GM19023 (cell line): Measurements from ENCODE around the gene FKBP6.
A peak's percentile ranks its signal among the peaks of the same experiment; 100 is the strongest.
"Not testable (repeated sequence)": the region's sequence is repeated elsewhere in the genome, so short reads cannot be mapped to it uniquely, and the experiment has no call there.

Source experiments
- ATAC-seq: cut with Tn5 transposase; IDR thresholded peaks from one replicate; pipeline ENCODE4 v1.9.1; 2021; ENCODE audit warnings: mild to moderate bottlenecking, moderate library complexity; ENCODE audit not compliant: unreplicated experiment

Gene FKBP6

GRCh38 chr7:73323434-73324080 lies 4.4 kb upstream of the FKBP6 start:
- not testable (repeated sequence) for ATAC-seq

- peak; percentile 61 for ATAC-seq
Observed at GRCh38 chr7:73324081-73324845, 3.7 kb upstream of the FKBP6 start.

GRCh38 chr7:73325424-73325823 lies 2.5 kb upstream of the FKBP6 start:
- ATAC-seq: not testable (repeated sequence)

- not testable (repeated sequence) for ATAC-seq
Observed at GRCh38 chr7:73327449-73327848, 512 bp upstream of the FKBP6 start.

- no peak for ATAC-seq
Observed at GRCh38 chr7:73328696-73329095, 735 bp downstream of the FKBP6 start.

- no peak for ATAC-seq
Observed at GRCh38 chr7:73329861-73330581, 2.1 kb downstream of the FKBP6 start.

- ATAC-seq: no peak
Observed at GRCh38 chr7:73330772-73331171, 2.8 kb downstream of the FKBP6 start.

GRCh38 chr7:73332447-73332846 lies 4.5 kb downstream of the FKBP6 start:
- ATAC-seq: no peak

- ATAC-seq: no peak
Observed at GRCh38 chr7:73338321-73338720, 10.4 kb downstream of the FKBP6 start.

GRCh38 chr7:73340514-73340913 lies 12.6 kb downstream of the FKBP6 start:
- ATAC-seq: no peak

GRCh38 chr7:73341877-73342276 lies 13.9 kb downstream of the FKBP6 start:
- ATAC-seq: no peak

- ATAC-seq: no peak
Observed at GRCh38 chr7:73342645-73343044, 14.7 kb downstream of the FKBP6 start.

- ATAC-seq: no peak
Observed at GRCh38 chr7:73343671-73344380, 15.9 kb downstream of the FKBP6 start.

GRCh38 chr7:73345538-73345937 lies 17.6 kb downstream of the FKBP6 start:
- ATAC-seq: no peak

GRCh38 chr7:73345951-73346350 lies 18.0 kb downstream of the FKBP6 start:
- ATAC-seq: no peak

- no peak for ATAC-seq
Observed at GRCh38 chr7:73349763-73350162, 21.8 kb downstream of the FKBP6 start.

- no peak for ATAC-seq
Observed at GRCh38 chr7:73350306-73351068, 22.5 kb downstream of the FKBP6 start.

GRCh38 chr7:73351447-73352167 lies 23.6 kb downstream of the FKBP6 start:
- no peak for ATAC-seq

- ATAC-seq: no peak
Observed at GRCh38 chr7:73352784-73353183, 24.8 kb downstream of the FKBP6 start.

- ATAC-seq: no peak
Observed at GRCh38 chr7:73353243-73353642, 25.3 kb downstream of the FKBP6 start.
